ENCODE results near the gene ATP13A4. TPM values are rescaled to one million over a fixed set of nuclear protein-coding genes. Genes with fewer than 3 reads are reported as not detected.

The ATP13A4 gene
- total RNA-seq, 4 donors from 2014 or later = 0.56 TPM; not detected in 3

- no peak for DNase-seq
- Histone ChIP-seq H3K4me3 (no peak overlapping the region), H3K36me3 (no peaks in the 10 kb centered on the region), H3K4me1 (peaks cover 14 to 16% of the 10 kb centered on the region in 2 donors), H3K27ac (no peak overlapping the region), H3K9me3 (no peaks in the 10 kb centered on the region), H3K27me3 (no peaks in the 10 kb centered on the region)
- no peak for ATAC-seq
- in situ Hi-C loops (cut with MboI; ENCODE audit: low sequenced_read_pairs in 4 of 4) = loop anchor here in 1 of 4 donors (25.0 kb wide), 1 partner anchor 677 kb away; the partner anchor contains the start of gene MB21D2
- TF ChIP-seq CTCF (IDR thresholded peaks at IDR 0.05 in 4 of 5, conservative IDR thresholded peaks at IDR 0.05 in 1 of 5) = no peak
- TF ChIP-seq POLR2A (IDR thresholded peaks at IDR 0.05) = no peak
- intact Hi-C loops (cut with DNase I; ENCODE audit: low total_unique reads) = loop anchor here (5.0 kb wide), 2 partner anchors 393 to 672 kb away; partner anchors contain the start of gene MB21D2
These were observed 34.9 kb upstream of the ATP13A4 start for GRCh38 chr3:193589616-193590015.

GRCh38 chr3:193589129-193589528 lies 34.4 kb upstream of the ATP13A4 start:
- H3K4me1 ChIP-seq = peaks cover 9 to 11% of the 10 kb centered on the region in 2 donors
- DNase-seq = no peak
- TF ChIP-seq CTCF (IDR thresholded peaks at IDR 0.05 in 4 of 5, conservative IDR thresholded peaks at IDR 0.05 in 1 of 5) (no peak), POLR2A (IDR thresholded peaks at IDR 0.05) (no peak)
- H3K9me3 ChIP-seq = no peaks in the 10 kb centered on the region
- H3K27me3 ChIP-seq = no peaks in the 10 kb centered on the region
- no peak overlapping the region for H3K4me3 ChIP-seq
- no peaks in the 10 kb centered on the region for H3K36me3 ChIP-seq
- no peak for ATAC-seq
- intact Hi-C loops (cut with DNase I; ENCODE audit: low total_unique reads) (no loop called here), in situ Hi-C loops (cut with MboI; ENCODE audit: low sequenced_read_pairs in 4 of 4) (loop anchor here in 1 of 4 donors (25.0 kb wide), 1 partner anchor 677 kb away; the partner anchor contains the start of gene MB21D2)
- no peak overlapping the region for H3K27ac ChIP-seq

GRCh38 chr3:193586526-193586925 lies 31.8 kb upstream of the ATP13A4 start:
- intact Hi-C loops (cut with DNase I; ENCODE audit: low total_unique reads) (no loop called here), in situ Hi-C loops (cut with MboI; ENCODE audit: low sequenced_read_pairs in 4 of 4) (loop anchor here in 1 of 4 donors (25.0 kb wide), 1 partner anchor 674 kb away; the partner anchor contains the start of gene MB21D2)
- Histone ChIP-seq H3K4me3 (no peak overlapping the region), H3K9me3 (no peaks in the 10 kb centered on the region), H3K36me3 (no peaks in the 10 kb centered on the region), H3K4me1 (no peaks in the 10 kb centered on the region), H3K27me3 (no peaks in the 10 kb centered on the region), H3K27ac (no peak overlapping the region)
- TF ChIP-seq CTCF (IDR thresholded peaks at IDR 0.05 in 4 of 5, conservative IDR thresholded peaks at IDR 0.05 in 1 of 5) (no peak), POLR2A (IDR thresholded peaks at IDR 0.05) (no peak)
- ATAC-seq (no peak), DNase-seq (no peak)

- DNase-seq (no peak), ATAC-seq (no peak)
- Histone ChIP-seq H3K4me3 (no peak overlapping the region), H3K36me3 (no peaks in the 10 kb centered on the region), H3K27me3 (no peaks in the 10 kb centered on the region), H3K4me1 (no peaks in the 10 kb centered on the region), H3K9me3 (no peaks in the 10 kb centered on the region), H3K27ac (no peak overlapping the region)
- no peak for TF ChIP-seq CTCF (IDR thresholded peaks at IDR 0.05 in 4 of 5, conservative IDR thresholded peaks at IDR 0.05 in 1 of 5)
- no peak for TF ChIP-seq POLR2A (IDR thresholded peaks at IDR 0.05)
- intact Hi-C loops (cut with DNase I; ENCODE audit: low total_unique reads) (no loop called here), in situ Hi-C loops (cut with MboI; ENCODE audit: low sequenced_read_pairs in 4 of 4) (loop anchor here in 1 of 4 donors (25.0 kb wide), 1 partner anchor 673 kb away; the partner anchor contains the start of gene MB21D2)
These were observed 30.8 kb upstream of the ATP13A4 start for GRCh38 chr3:193585530-193585929.

Measured in gastrocnemius medialis (tissue), 4 donors.